HEK293 (cell line): ENCODE measurements around the gene KRT4.

ENCODE experiments used
- CTCF ChIP-seq: fragments of 450-650 bp; formaldehyde crosslinking; IDR thresholded peaks from 2 replicates; pipeline ENCODE4 v1.5.1; 2016; ENCODE audit warnings: missing biosample characterization, missing genetic modification characterization
- KLF10 ChIP-seq: fragments of 450-650 bp; IDR thresholded peaks from 2 replicates; pipeline ENCODE4 v1.5.1; 2018; ENCODE audit warnings: missing biosample characterization, mild to moderate bottlenecking, missing genetic modification characterization
- YY1 ChIP-seq: fragments of 450-650 bp; formaldehyde crosslinking; IDR thresholded peaks from 2 replicates; pipeline ENCODE4 v1.5.1; 2018; ENCODE audit warnings: missing biosample characterization, missing genetic modification characterization
- ZNF138 ChIP-seq: fragments of 450-650 bp; formaldehyde crosslinking; IDR thresholded peaks from 2 replicates; pipeline ENCODE4 v1.5.1; 2016; ENCODE audit warnings: missing biosample characterization, missing genetic modification characterization, borderline replicate concordance
- ZNF169 ChIP-seq: fragments of 450-650 bp; formaldehyde crosslinking; IDR thresholded peaks from 2 replicates; pipeline ENCODE4 v1.5.1; 2016; ENCODE audit warnings: missing biosample characterization, missing genetic modification characterization
- ZNF184 ChIP-seq: fragments of 450-650 bp; IDR thresholded peaks from 2 replicates; pipeline ENCODE4 v1.5.1; 2018; ENCODE audit warnings: missing biosample characterization, mild to moderate bottlenecking, missing genetic modification characterization
- ZNF19 ChIP-seq: fragments of 450-650 bp; formaldehyde crosslinking; IDR thresholded peaks from 2 replicates; pipeline ENCODE4; 2016; ENCODE audit warnings: missing biosample characterization, missing genetic modification characterization, low read depth
- ZNF202 ChIP-seq: fragments of 450-650 bp; formaldehyde crosslinking; IDR thresholded peaks from 2 replicates; pipeline ENCODE4 v1.5.1; 2016; ENCODE audit warnings: missing biosample characterization, missing genetic modification characterization, borderline replicate concordance
- ZNF341 ChIP-seq: fragments of 450-650 bp; formaldehyde crosslinking; IDR thresholded peaks from 2 replicates; pipeline ENCODE4; 2016; ENCODE audit warnings: low read depth, missing biosample characterization, missing genetic modification characterization
- ZNF433 ChIP-seq: fragments of 450-650 bp; formaldehyde crosslinking; IDR thresholded peaks from 2 replicates; pipeline ENCODE4 v1.5.1; 2016; ENCODE audit warnings: missing biosample characterization, missing genetic modification characterization, low read depth
- ZNF48 ChIP-seq: fragments of 450-650 bp; formaldehyde crosslinking; IDR thresholded peaks from 2 replicates; pipeline ENCODE4 v1.5.1; 2016; ENCODE audit warnings: missing biosample characterization, missing genetic modification characterization

GRCh38 chr12:52812073-52812400 is 1.9 kb downstream of the KRT4 start:
- no peak for TF ChIP-seq CTCF
- no peak for TF ChIP-seq ZNF341 (tag by site-specific recombination)
- TF ChIP-seq ZNF184, result no peak
- TF ChIP-seq ZNF138, result no peak
- TF ChIP-seq KLF10 (tag by site-specific recombination), result no peak
- TF ChIP-seq ZNF169, result no peak
- TF ChIP-seq ZNF19, result no peak
- TF ChIP-seq ZNF202, result no peak
- no peak for TF ChIP-seq YY1 (tag by site-specific recombination)
- TF ChIP-seq ZNF48 (tag by site-specific recombination), result no peak
- no peak for TF ChIP-seq ZNF433
